ENCODE measurements around the gene CCDC112.

CCDC112 gene

DNA sequence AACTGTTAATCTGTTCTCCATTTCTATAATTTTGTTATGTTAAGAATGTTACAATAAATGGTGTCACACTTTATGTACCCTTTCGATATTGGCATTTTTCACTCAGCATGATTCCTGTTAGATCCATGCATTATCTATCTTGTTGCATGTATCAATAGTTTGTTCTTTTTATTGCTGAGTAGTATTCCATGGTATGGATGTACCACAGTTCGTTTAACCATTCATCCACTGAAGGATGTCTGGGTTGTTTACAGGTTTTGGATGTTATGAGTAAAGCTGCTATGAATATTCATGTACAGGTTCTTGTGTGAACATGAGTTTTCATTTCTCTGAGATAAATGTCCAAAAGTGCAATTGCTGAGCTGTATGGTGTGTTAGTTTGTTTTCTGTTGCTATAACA is 26.3 kb upstream of the CCDC112 start:
- Histone ChIP-seq H3K79me2 (ENCODE audit: insufficient read depth, low read length) (no peaks in the 10 kb centered on the region), H2AFZ (ENCODE audit: low read length) (no peak overlapping the region), H3K9me3 (ENCODE audit: low read length) (no peaks in the 10 kb centered on the region), H3K36me3 (ENCODE audit: insufficient read depth, low read length) (no peaks in the 10 kb centered on the region), H3K27me3 (ENCODE audit: insufficient read depth, low read length) (no peaks in the 10 kb centered on the region), H3K4me2 (ENCODE audit: low read length) (no peak overlapping the region), H3F3A (ENCODE audit: insufficient read depth, low read length) (no peaks in the 10 kb centered on the region), H3K27ac (ENCODE audit: low read depth, low read length, poor library complexity, severe bottlenecking) (no peak overlapping the region), H3K9ac (ENCODE audit: low read length) (no peak overlapping the region), H4K20me1 (ENCODE audit: insufficient read depth, low read length) (no peaks in the 10 kb centered on the region), H3K4me1 (ENCODE audit: insufficient read depth, low read length, severe bottlenecking) (no peaks in the 10 kb centered on the region), H3K4me3 (ENCODE audit: low read depth, low read length, poor library complexity, severe bottlenecking) (no peak overlapping the region), H3K9me2 (ENCODE audit: low read depth, low read length) (no peaks in the 10 kb centered on the region)
- TF ChIP-seq, protein P1, sequence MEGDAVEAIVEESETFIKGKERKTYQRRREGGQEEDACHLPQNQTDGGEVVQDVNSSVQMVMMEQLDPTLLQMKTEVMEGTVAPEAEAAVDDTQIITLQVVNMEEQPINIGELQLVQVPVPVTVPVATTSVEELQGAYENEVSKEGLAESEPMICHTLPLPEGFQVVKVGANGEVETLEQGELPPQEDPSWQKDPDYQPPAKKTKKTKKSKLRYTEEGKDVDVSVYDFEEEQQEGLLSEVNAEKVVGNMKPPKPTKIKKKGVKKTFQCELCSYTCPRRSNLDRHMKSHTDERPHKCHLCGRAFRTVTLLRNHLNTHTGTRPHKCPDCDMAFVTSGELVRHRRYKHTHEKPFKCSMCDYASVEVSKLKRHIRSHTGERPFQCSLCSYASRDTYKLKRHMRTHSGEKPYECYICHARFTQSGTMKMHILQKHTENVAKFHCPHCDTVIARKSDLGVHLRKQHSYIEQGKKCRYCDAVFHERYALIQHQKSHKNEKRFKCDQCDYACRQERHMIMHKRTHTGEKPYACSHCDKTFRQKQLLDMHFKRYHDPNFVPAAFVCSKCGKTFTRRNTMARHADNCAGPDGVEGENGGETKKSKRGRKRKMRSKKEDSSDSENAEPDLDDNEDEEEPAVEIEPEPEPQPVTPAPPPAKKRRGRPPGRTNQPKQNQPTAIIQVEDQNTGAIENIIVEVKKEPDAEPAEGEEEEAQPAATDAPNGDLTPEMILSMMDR (IDR thresholded peaks at IDR 0.05; ENCODE audit: low read length): no peak
- TF ChIP-seq EZH2 (IDR thresholded peaks at IDR 0.05; ENCODE audit: borderline replicate concordance, low read length): no peak

DNA sequence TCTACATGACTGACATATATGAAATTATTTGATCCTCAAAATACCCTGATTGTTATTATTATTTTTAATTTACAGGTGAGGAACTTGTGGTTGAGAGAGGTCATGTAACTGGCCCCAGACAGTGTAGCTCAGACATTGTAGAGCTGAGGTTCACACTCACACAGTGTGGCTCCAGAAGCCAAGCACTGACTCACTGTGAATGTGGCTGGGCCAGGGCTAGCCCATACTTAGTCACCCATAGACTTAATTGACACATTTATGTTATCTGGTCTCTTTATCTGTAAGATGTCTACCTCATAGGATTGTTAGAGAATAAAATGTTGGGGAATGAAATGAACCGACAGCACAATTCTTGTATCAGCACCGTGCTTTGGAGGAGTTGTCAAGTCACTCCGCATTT is 24.9 kb upstream of the CCDC112 start:
- no peak overlapping the region for H3K9ac ChIP-seq (ENCODE audit: low read length)
- TF ChIP-seq, protein P1 (IDR thresholded peaks at IDR 0.05; ENCODE audit: low read length): no peak
- no peak for TF ChIP-seq EZH2 (IDR thresholded peaks at IDR 0.05; ENCODE audit: borderline replicate concordance, low read length)
- no peak overlapping the region for H3K4me3 ChIP-seq (ENCODE audit: low read depth, low read length, poor library complexity, severe bottlenecking)

DNA sequence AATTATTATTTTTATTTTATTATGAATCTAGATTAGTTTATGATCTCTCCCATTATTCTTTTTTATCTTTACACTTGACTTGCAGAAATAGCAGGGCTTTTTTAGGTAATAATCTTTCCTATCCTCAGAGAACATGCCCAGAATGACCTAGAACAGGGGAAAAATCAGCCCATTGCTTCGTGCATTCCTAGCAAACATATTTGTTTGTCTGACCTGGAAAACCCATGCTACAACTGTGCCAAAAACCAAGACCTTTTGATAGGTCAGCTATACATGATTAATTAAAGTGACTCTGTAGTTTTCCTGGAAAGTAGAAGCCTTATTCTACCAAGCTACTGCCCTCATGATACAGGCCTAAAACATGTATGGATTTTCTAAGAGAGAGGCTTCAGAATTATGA is 24.1 kb upstream of the CCDC112 start:
- Histone ChIP-seq H3K9me3 (ENCODE audit: low read length) (no peaks in the 10 kb centered on the region), H3K9ac (ENCODE audit: low read length) (no peak overlapping the region), H4K20me1 (ENCODE audit: insufficient read depth, low read length) (no peaks in the 10 kb centered on the region), H3K4me1 (ENCODE audit: insufficient read depth, low read length, severe bottlenecking) (no peaks in the 10 kb centered on the region), H3F3A (ENCODE audit: insufficient read depth, low read length) (no peaks in the 10 kb centered on the region), H3K27ac (ENCODE audit: low read depth, low read length, poor library complexity, severe bottlenecking) (no peak overlapping the region), H2AFZ (ENCODE audit: low read length) (no peak overlapping the region), H3K9me2 (ENCODE audit: low read depth, low read length) (no peaks in the 10 kb centered on the region), H3K79me2 (ENCODE audit: insufficient read depth, low read length) (no peaks in the 10 kb centered on the region), H3K36me3 (ENCODE audit: insufficient read depth, low read length) (no peaks in the 10 kb centered on the region), H3K4me2 (ENCODE audit: low read length) (no peak overlapping the region), H3K4me3 (ENCODE audit: low read depth, low read length, poor library complexity, severe bottlenecking) (no peak overlapping the region), H3K27me3 (ENCODE audit: insufficient read depth, low read length) (no peaks in the 10 kb centered on the region)
- TF ChIP-seq, protein P1 (IDR thresholded peaks at IDR 0.05; ENCODE audit: low read length): no peak
- no peak for TF ChIP-seq EZH2 (IDR thresholded peaks at IDR 0.05; ENCODE audit: borderline replicate concordance, low read length)

More for the DNA sequence above, 24.9 kb upstream of the CCDC112 start:
- Histone ChIP-seq H3K79me2 (ENCODE audit: insufficient read depth, low read length) (no peaks in the 10 kb centered on the region), H2AFZ (ENCODE audit: low read length) (no peak overlapping the region), H3F3A (ENCODE audit: insufficient read depth, low read length) (no peaks in the 10 kb centered on the region), H4K20me1 (ENCODE audit: insufficient read depth, low read length) (no peaks in the 10 kb centered on the region), H3K9me3 (ENCODE audit: low read length) (no peaks in the 10 kb centered on the region), H3K36me3 (ENCODE audit: insufficient read depth, low read length) (no peaks in the 10 kb centered on the region), H3K4me2 (ENCODE audit: low read length) (no peak overlapping the region), H3K27me3 (ENCODE audit: insufficient read depth, low read length) (no peaks in the 10 kb centered on the region), H3K27ac (ENCODE audit: low read depth, low read length, poor library complexity, severe bottlenecking) (no peak overlapping the region), H3K9me2 (ENCODE audit: low read depth, low read length) (no peaks in the 10 kb centered on the region), H3K4me1 (ENCODE audit: insufficient read depth, low read length, severe bottlenecking) (no peaks in the 10 kb centered on the region)
